ENCODE results near the gene ATAD2B. TPM values are rescaled to one million over a fixed set of nuclear protein-coding genes. Genes with fewer than 3 reads are reported as not detected.

ATAD2B gene
- total and polyA plus RNA-seq, 2 of the 4 experiments (the other 2 are of a cell fraction): 1.5 to 5.0 TPM

DNA sequence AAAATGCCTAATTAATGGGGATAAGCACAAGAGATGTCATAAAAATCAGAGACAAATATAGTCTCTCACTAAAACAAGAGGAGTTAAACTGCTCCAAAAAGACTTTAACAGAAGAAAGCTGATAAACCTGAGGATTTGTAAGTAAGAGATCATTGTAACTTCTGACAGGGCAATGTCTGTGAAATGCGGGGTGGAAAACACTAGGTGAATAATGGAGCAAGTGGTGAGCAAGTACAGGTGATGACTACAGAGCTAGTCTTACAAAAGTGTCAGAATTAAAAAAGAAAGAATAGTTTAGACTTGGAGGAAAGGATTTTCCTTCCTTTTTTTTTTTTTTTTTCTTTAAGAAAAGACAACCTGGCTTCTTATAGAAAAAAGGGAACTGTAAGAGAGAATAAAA, 22.7 kb downstream of the ATAD2B start:
- Histone ChIP-seq H3K18ac (ENCODE audit: low read depth, low read length) (no peak overlapping the region), H4K91ac (ENCODE audit: insufficient read depth, low read depth, low read length) (no peak overlapping the region), H3K4me1 (ENCODE audit: control insufficient read depth, insufficient read depth, low read length) (peaks cover 6% of the 10 kb centered on the region), H2BK20ac (ENCODE audit: low read depth, low read length) (no peak overlapping the region), H3K9ac (ENCODE audit: low read depth, low read length) (no peak overlapping the region), H3K9me1 (ENCODE audit: insufficient read depth, low read length) (peaks cover 9% of the 10 kb centered on the region), H4K8ac (ENCODE audit: low read depth in 2 of 2, low read length in 2 of 2) (no peak overlapping the region), H2AK9ac (replicated peaks; ENCODE audit: low read depth, low read length, poor library complexity) (no peak overlapping the region), H2BK15ac (ENCODE audit: low read depth, low read length) (no peak overlapping the region), H3K9me3 (ENCODE audit: control insufficient read depth, insufficient read depth, low read length) (no peaks in the 10 kb centered on the region), H3K14ac (replicated peaks; ENCODE audit: low read depth, low read length) (no peak overlapping the region), H3K4me3 (ENCODE audit: insufficient read depth, low read depth, low read length) (no peak overlapping the region), H3K4ac (ENCODE audit: low read depth, low read length) (no peak overlapping the region), H3K36me3 (ENCODE audit: control insufficient read depth, insufficient read depth, low read length) (no peaks in the 10 kb centered on the region), H3K79me1 (ENCODE audit: low read depth in 1 of 2, low read length in 2 of 2) (peaks cover 16 to 39% of the 10 kb centered on the region in 2 experiments), H3K27ac (ENCODE audit: insufficient read depth, low read length) (no peak overlapping the region), H3K4me2 (ENCODE audit: low read depth, low read length) (no peak overlapping the region), H3K27me3 (ENCODE audit: control insufficient read depth, insufficient read depth, low read length) (no peaks in the 10 kb centered on the region), H2AK5ac (ENCODE audit: low read depth, low read length) (no peak overlapping the region), H3K23ac (ENCODE audit: low read depth, low read length) (no peak overlapping the region), H2BK5ac (ENCODE audit: low read depth, low read length, poor library complexity, severe bottlenecking) (no peak overlapping the region), H4K5ac (ENCODE audit: low read depth, low read length) (no peak overlapping the region), H2BK120ac (ENCODE audit: low read depth, low read length) (no peak overlapping the region), H3K56ac (ENCODE audit: extremely low read depth, insufficient read depth, low read length) (no peak overlapping the region), H4K20me1 (ENCODE audit: insufficient read depth, low read length) (peaks cover 27% of the 10 kb centered on the region), H2AFZ (replicated peaks; ENCODE audit: low read length, poor library complexity) (no peak overlapping the region)
- ATAC-seq (ENCODE audit: low read depth) (no peak), DNase-seq (no peak)
- no CpG with 5 or more reads among the region's 1 CpG for WGBS, 2 experiments (ENCODE audit: extremely low coverage in 2 of 2, insufficient read length in 1 of 2)
- ChIA-PET CTCF (interaction anchor here (0.6 to 1.4 kb wide), 2 partner anchors 23 to 433 kb away, joined by 3 to 5 read pairs; partner anchors contain the start of gene ATAD2B), POLR2A (ENCODE audit: unreplicated experiment) (interaction anchor here (0.6 kb wide), 1 partner anchor 934 kb away, joined by 3 read pairs; no protein-coding TSS in a partner anchor)
- intact Hi-C loops (cut with micrococcal nuclease): no loop called here
- dilution Hi-C loops (cut with HindIII; ENCODE audit: low sequenced_read_pairs, unreplicated experiment): no loop called here
- in situ Hi-C loops (cut with MboI; ENCODE audit: low sequenced_read_pairs): no loop called here
- BruUV-seq (replicated peaks): no TSS peak
- no peak for TF ChIP-seq MAZ (IDR thresholded peaks at IDR 0.05; ENCODE audit: borderline replicate concordance, low read depth, low read length)
- no peak for TF ChIP-seq CEBPB (IDR thresholded peaks at IDR 0.05; ENCODE audit: low read depth, low read length)
- TF ChIP-seq BHLHE40 (IDR thresholded peaks at IDR 0.05; ENCODE audit: low read depth, low read length): no peak
- TF ChIP-seq RAD21 (IDR thresholded peaks at IDR 0.05; ENCODE audit: low read length): no peak
- TF ChIP-seq MAFK (IDR thresholded peaks at IDR 0.05; ENCODE audit: low read depth, low read length): no peak
- TF ChIP-seq NFE2L2 (IDR thresholded peaks at IDR 0.05; ENCODE audit: low read depth, low read length): no peak
- TF ChIP-seq, protein P1, sequence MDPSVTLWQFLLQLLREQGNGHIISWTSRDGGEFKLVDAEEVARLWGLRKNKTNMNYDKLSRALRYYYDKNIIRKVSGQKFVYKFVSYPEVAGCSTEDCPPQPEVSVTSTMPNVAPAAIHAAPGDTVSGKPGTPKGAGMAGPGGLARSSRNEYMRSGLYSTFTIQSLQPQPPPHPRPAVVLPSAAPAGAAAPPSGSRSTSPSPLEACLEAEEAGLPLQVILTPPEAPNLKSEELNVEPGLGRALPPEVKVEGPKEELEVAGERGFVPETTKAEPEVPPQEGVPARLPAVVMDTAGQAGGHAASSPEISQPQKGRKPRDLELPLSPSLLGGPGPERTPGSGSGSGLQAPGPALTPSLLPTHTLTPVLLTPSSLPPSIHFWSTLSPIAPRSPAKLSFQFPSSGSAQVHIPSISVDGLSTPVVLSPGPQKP (IDR thresholded peaks at IDR 0.05; ENCODE audit: borderline replicate concordance, low read depth, low read length): no peak
- no peak for TF ChIP-seq FOS (IDR thresholded peaks at IDR 0.05; ENCODE audit: low read depth, low read length)
- TF ChIP-seq, protein P2, sequence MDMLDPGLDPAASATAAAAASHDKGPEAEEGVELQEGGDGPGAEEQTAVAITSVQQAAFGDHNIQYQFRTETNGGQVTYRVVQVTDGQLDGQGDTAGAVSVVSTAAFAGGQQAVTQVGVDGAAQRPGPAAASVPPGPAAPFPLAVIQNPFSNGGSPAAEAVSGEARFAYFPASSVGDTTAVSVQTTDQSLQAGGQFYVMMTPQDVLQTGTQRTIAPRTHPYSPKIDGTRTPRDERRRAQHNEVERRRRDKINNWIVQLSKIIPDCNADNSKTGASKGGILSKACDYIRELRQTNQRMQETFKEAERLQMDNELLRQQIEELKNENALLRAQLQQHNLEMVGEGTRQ (IDR thresholded peaks at IDR 0.05; ENCODE audit: low read depth, low read length): no peak
- TF ChIP-seq RCOR1 (IDR thresholded peaks at IDR 0.05; ENCODE audit: insufficient replicate concordance, low read length): no peak
- TF ChIP-seq MXI1 (IDR thresholded peaks at IDR 0.05; ENCODE audit: borderline replicate concordance, low read depth, low read length): no peak
- TF ChIP-seq SMC3 (IDR thresholded peaks at IDR 0.05; ENCODE audit: low read depth, low read length): no peak
- TF ChIP-seq POLR2A (IDR thresholded peaks at IDR 0.05; ENCODE audit: low read depth, low read length): no peak
